NCI-H2196 treated with DMSO at 0.1 percent for 48 hours (cell line): ENCODE data around the gene JPT2.

Experiments used
- DNase-seq: peaks from one replicate; lab custom pipeline; 2025; ENCODE audit not compliant: unreplicated experiment; lab: John Stamatoyannopoulos, UW

The JPT2 gene

GRCh38 chr16:1749152-1750117 lies 71.4 kb downstream of the JPT2 start:
- DNase-seq, result no peak
